ENCODE data around the gene NRXN3. TPM values are rescaled to one million over a fixed set of nuclear protein-coding genes. Genes with fewer than 3 reads are reported as not detected.

Gene NRXN3
- total RNA-seq, 1 experiment from 2014 or later, result not detected

DNA sequence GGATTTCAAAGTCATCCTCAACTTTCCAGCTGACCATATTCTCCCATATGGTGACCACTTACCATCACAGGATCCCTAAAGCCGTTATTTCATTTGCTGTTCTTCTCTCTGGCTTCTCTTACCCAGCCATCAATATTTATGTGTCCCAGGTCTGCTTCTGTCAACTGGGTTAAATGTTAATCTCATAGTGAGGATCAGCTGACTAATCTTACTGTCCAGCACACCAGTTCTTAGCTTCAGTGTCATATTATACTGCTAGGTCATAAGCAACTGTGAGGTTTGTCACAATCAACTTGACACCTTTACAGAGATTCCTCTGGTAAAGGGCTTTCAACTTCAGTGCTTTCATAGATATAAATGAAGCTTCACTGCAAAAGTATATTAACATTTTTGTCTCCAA lies 1746.7 kb downstream of the NRXN3 start:
- Mint-ChIP-seq H3K9me3 (ENCODE audit: low read depth, unreplicated experiment) (peaks cover 18% of the 10 kb centered on the region), H3K27me3 (ENCODE audit: unreplicated experiment) (peaks cover 25% of the 10 kb centered on the region), H3K4me1 (ENCODE audit: low read depth, unreplicated experiment) (no peaks in the 10 kb centered on the region), H3K27ac (ENCODE audit: unreplicated experiment) (no peak overlapping the region), H3K36me3 (ENCODE audit: insufficient read depth, unreplicated experiment) (no peaks in the 10 kb centered on the region), H3K4me3 (ENCODE audit: low read depth, unreplicated experiment) (no peak overlapping the region)
- CTCF ChIA-PET, result no interaction called here
- BruUV-seq (replicated peaks), result no TSS peak
- intact Hi-C loops (cut with micrococcal nuclease; ENCODE audit: unreplicated experiment), result no loop called here
- TF ChIP-seq, protein P1, sequence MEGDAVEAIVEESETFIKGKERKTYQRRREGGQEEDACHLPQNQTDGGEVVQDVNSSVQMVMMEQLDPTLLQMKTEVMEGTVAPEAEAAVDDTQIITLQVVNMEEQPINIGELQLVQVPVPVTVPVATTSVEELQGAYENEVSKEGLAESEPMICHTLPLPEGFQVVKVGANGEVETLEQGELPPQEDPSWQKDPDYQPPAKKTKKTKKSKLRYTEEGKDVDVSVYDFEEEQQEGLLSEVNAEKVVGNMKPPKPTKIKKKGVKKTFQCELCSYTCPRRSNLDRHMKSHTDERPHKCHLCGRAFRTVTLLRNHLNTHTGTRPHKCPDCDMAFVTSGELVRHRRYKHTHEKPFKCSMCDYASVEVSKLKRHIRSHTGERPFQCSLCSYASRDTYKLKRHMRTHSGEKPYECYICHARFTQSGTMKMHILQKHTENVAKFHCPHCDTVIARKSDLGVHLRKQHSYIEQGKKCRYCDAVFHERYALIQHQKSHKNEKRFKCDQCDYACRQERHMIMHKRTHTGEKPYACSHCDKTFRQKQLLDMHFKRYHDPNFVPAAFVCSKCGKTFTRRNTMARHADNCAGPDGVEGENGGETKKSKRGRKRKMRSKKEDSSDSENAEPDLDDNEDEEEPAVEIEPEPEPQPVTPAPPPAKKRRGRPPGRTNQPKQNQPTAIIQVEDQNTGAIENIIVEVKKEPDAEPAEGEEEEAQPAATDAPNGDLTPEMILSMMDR (IDR thresholded peaks at IDR 0.05; ENCODE audit: unreplicated experiment), result no peak
- no peak for DNase-seq
